ENCODE data around the gene ZNF418.

ZNF418 gene

DNA sequence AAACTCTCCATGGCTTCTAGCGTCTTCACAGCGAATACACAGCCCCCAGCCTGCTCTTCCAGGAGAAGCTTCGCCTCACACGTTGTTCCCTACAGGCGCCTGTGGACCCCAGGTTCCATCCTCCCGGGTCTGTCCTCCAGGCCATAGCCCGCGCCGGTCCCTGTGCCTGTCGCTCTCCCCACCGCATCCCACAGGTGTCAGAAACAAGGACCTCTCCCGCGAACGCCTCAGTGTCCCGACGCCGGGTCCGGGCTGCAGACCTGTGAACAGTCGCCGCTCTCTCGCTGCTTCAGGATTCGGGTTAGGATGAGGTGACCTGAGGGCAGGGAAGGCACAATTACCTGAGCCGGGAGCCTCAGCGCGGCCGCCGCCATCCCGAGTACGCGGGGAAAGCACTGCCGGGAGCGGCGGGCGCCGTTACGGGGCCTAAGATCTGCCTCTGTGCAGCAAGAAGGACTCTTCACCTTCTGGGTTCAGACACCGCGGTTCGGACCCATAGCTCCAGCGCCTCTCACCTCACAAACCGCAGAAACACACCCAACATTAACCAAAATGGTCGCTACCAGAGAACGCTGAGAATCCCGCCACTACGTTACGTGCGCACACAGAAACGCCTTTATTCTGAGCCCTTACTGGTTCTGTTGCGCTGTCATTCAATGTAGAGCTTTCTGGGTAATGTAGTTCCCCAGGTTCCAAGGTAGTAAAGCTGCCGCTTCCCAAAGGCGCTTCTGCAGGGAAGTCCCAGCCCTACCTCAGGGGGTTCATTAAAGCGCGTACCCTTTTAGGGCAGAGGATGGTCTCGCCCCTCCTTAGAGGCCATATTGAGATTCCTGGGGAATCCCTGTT is at the start of gene ZNF418:
Gene ZNF418, minus strand, starts transcription at position 583 of the 846 bp plus-strand sequence. CDS start 1,580 bp downstream, outside the sequence.
- H3K9me3 ChIP-seq (ENCODE audit: control insufficient read depth, low read length) = no peaks in the 10 kb centered on the region

DNA sequence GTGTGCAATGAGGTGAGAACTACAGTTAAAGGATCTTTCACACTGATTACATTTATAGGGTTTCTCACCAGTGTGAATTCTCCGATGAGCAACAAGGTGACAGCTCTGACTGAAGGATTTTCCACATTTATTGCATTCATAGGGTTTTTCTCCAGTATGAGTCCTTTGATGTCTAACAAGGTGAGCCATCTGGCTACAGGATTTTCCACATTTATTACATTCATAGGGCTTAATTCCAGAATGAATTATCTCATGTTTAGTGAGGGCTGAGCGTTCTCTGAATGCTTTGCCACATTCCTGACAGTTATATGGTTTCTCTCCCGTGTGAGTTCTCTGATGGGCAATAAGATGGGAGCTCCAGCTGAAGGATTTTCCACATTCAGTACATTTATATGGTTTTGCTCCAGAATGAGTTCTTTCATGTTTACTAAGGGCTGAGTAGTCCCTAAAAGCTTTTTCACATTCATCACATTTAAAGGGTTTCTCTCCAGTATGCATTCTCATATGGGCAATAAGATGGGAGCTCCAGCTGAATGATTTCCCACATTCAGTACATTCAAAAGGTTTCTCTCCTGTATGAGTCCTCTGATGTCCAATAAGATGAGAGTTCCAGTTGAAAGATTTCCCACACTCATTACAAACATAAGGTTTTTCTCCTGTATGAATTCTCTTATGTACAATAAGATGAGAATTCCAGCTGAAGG is 43.5 kb upstream of the ZNF418 start:
- TF ChIP-seq, protein P1, sequence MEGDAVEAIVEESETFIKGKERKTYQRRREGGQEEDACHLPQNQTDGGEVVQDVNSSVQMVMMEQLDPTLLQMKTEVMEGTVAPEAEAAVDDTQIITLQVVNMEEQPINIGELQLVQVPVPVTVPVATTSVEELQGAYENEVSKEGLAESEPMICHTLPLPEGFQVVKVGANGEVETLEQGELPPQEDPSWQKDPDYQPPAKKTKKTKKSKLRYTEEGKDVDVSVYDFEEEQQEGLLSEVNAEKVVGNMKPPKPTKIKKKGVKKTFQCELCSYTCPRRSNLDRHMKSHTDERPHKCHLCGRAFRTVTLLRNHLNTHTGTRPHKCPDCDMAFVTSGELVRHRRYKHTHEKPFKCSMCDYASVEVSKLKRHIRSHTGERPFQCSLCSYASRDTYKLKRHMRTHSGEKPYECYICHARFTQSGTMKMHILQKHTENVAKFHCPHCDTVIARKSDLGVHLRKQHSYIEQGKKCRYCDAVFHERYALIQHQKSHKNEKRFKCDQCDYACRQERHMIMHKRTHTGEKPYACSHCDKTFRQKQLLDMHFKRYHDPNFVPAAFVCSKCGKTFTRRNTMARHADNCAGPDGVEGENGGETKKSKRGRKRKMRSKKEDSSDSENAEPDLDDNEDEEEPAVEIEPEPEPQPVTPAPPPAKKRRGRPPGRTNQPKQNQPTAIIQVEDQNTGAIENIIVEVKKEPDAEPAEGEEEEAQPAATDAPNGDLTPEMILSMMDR (IDR thresholded peaks at IDR 0.05) = no peak
- H3K79me2 ChIP-seq = no peaks in the 10 kb centered on the region
- no peak overlapping the region for H3K4me2 ChIP-seq (ENCODE audit: low read length)
- no peaks in the 10 kb centered on the region for H3K27me3 ChIP-seq (ENCODE audit: control insufficient read depth, insufficient read depth, low read length)
- no peak overlapping the region for H3K4me3 ChIP-seq (ENCODE audit: low read depth, low read length)
- no peaks in the 10 kb centered on the region for H3K4me1 ChIP-seq
- peaks cover 38% of the 10 kb centered on the region for H3K9me3 ChIP-seq (ENCODE audit: control insufficient read depth, low read length)
- no peak overlapping the region for H3K27ac ChIP-seq
- H3K36me3 ChIP-seq (ENCODE audit: control insufficient read depth, insufficient read depth, low read length) = peaks cover 49% of the 10 kb centered on the region
- H3K9ac ChIP-seq = no peak overlapping the region
- no peak overlapping the region for H2AFZ ChIP-seq

More for the DNA sequence above, at the start of gene ZNF418:
- TF ChIP-seq, protein P1 (IDR thresholded peaks at IDR 0.05) = no peak
- peak within 1 kb of the TSS; percentile 85 for H3K4me2 ChIP-seq (ENCODE audit: low read length)
- H3K27me3 ChIP-seq (ENCODE audit: control insufficient read depth, insufficient read depth, low read length) = no peaks in the 10 kb centered on the region
- peak within 1 kb of the TSS; percentile 70 for H2AFZ ChIP-seq
- H3K4me3 ChIP-seq (ENCODE audit: low read depth, low read length) = peak within 1 kb of the TSS; percentile 92
- H3K27ac ChIP-seq = peak within 1 kb of the TSS; percentile 47
- no peaks in the 10 kb centered on the region for H3K36me3 ChIP-seq (ENCODE audit: control insufficient read depth, insufficient read depth, low read length)
- H3K9ac ChIP-seq = no peak within 1 kb of the TSS
- H3K79me2 ChIP-seq = peaks cover 2% of the 10 kb centered on the region
- no peaks in the 10 kb centered on the region for H3K4me1 ChIP-seq

DNA sequence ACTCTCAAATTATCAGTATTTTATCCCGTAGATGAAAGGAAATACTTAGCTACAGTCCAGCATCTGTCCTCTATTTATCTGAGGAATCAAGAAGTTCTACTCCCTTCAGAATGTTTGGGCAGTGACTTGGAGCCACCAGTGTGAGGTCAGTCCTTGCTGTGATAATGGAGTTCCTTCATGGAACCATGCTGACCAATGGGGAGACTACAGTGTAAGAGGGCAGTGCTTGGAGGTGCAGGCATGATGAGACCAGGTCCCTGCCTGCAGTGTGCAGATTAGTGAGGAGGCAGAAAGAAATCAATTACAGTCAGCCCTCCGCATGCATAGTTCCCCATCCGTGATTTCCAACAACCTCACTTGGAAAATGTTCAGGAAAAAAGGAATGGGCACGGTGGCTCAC is 39.2 kb upstream of the ZNF418 start, which contains the start of gene C19orf18:
Gene C19orf18, minus strand, starts transcription at position 101 of the 400 bp plus-strand sequence. CDS start 102 bp downstream, outside the sequence.
- Histone ChIP-seq H3K36me3 (ENCODE audit: control insufficient read depth, insufficient read depth, low read length) (peaks cover 21% of the 10 kb centered on the region), H3K27me3 (ENCODE audit: control insufficient read depth, insufficient read depth, low read length) (no peaks in the 10 kb centered on the region), H2AFZ (no peak within 1 kb of the TSS), H3K9ac (no peak within 1 kb of the TSS), H3K4me2 (ENCODE audit: low read length) (no peak within 1 kb of the TSS), H3K9me3 (ENCODE audit: control insufficient read depth, low read length) (peaks cover 26% of the 10 kb centered on the region), H3K4me3 (ENCODE audit: low read depth, low read length) (no peak within 1 kb of the TSS), H3K4me1 (no peaks in the 10 kb centered on the region), H3K79me2 (no peaks in the 10 kb centered on the region), H3K27ac (no peak within 1 kb of the TSS)
- TF ChIP-seq, protein P1 (IDR thresholded peaks at IDR 0.05) = no peak

DNA sequence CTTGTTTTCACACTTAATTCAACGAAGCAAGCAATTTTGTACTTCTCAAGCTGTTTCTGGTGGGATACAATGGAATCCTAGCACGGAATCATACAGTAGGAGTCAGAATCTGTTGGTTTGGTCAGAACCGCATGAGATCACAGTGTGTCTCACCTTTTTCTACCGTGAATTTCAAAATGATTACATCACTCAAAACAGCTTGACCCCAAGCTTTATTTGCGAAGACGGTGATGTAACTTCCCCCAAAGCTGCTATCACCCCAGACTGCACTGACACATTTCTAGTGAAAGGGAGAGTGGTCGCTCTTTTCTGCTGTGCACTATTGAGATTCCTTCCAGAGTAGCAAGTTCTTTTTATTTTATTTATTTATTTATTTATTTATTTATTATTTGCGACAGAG is 29.6 kb upstream of the ZNF418 start:
- no peak overlapping the region for H2AFZ ChIP-seq
- H3K36me3 ChIP-seq (ENCODE audit: control insufficient read depth, insufficient read depth, low read length) = no peaks in the 10 kb centered on the region
- TF ChIP-seq, protein P1 (IDR thresholded peaks at IDR 0.05) = no peak
- H3K4me3 ChIP-seq (ENCODE audit: low read depth, low read length) = no peak overlapping the region
- no peak overlapping the region for H3K27ac ChIP-seq
- no peaks in the 10 kb centered on the region for H3K27me3 ChIP-seq (ENCODE audit: control insufficient read depth, insufficient read depth, low read length)
- H3K9ac ChIP-seq = no peak overlapping the region
- no peaks in the 10 kb centered on the region for H3K79me2 ChIP-seq
- no peaks in the 10 kb centered on the region for H3K9me3 ChIP-seq (ENCODE audit: control insufficient read depth, low read length)
- no peak overlapping the region for H3K4me2 ChIP-seq (ENCODE audit: low read length)
- H3K4me1 ChIP-seq = no peaks in the 10 kb centered on the region
